ENCODE results near the gene EGR4. TPM values are rescaled to one million over a fixed set of nuclear protein-coding genes. Genes with fewer than 3 reads are reported as not detected.

Gene EGR4
- total and polyA plus RNA-seq, 7 experiments from 2014 or later: 0.15 to 0.16 (median 0.15) TPM; not detected in 4

- peaks cover 0 to 11% (median 5%) of the 10 kb centered on the region in 5 donors for H3K36me3 Mint-ChIP-seq
- intact Hi-C loops (cut with micrococcal nuclease): no loop called here
- H3K4me3 Mint-ChIP-seq: peak overlapping the region in 2 of 10 donors; percentile 1 to 12
- H3K27me3 Mint-ChIP-seq: no peaks in the 10 kb centered on the region
- peaks cover 23 to 34% (median 26%) of the 10 kb centered on the region in 7 donors for H3K4me1 Mint-ChIP-seq
- H3K4me3 ChIP-seq (ENCODE audit: low read length): no peak overlapping the region
- ChIA-PET CTCF (no interaction called here), POLR2A (interaction anchor here (0.5 kb wide), 1 partner anchor 1935 kb away, joined by 3 read pairs; the partner anchor contains the start of gene ZNF638)
- no peaks in the 10 kb centered on the region for H3K27me3 ChIP-seq (ENCODE audit: control insufficient read depth in 2 of 2, insufficient read depth in 2 of 2, low read length in 2 of 2)
- peaks cover 0 to 3% (median 0%) of the 10 kb centered on the region in 11 donors for H3K9me3 Mint-ChIP-seq
- no peak overlapping the region for H3K27ac ChIP-seq (ENCODE audit: low read depth, low read length)
- peaks cover 0 to 12% of the 10 kb centered on the region in 2 donors for H3K4me1 ChIP-seq (ENCODE audit: control insufficient read depth in 2 of 2, insufficient read depth in 2 of 2, low read length in 2 of 2)
- no peak for ATAC-seq
- H3K27ac Mint-ChIP-seq: peak overlapping the region in 2 of 9 donors; percentile 2 to 4
- no peak for DNase-seq
- no peaks in the 10 kb centered on the region for H3K9me3 ChIP-seq (ENCODE audit: control insufficient read depth in 2 of 3, low read length in 3 of 3)
- H3K36me3 ChIP-seq (ENCODE audit: control insufficient read depth in 2 of 3, insufficient read depth in 3 of 3, low read length in 3 of 3): peaks cover 0 to 27% (median 0%) of the 10 kb centered on the region in 3 experiments
Measured at GRCh38 chr2:73267008-73267407, 26.3 kb downstream of the EGR4 start.

GRCh38 chr2:73266061-73266901, 27.1 kb downstream of the EGR4 start:
- CTCF ChIA-PET: no interaction called here

GRCh38 chr2:73265298-73266060, 27.9 kb downstream of the EGR4 start:
- Histone ChIP-seq H3K9me3 (ENCODE audit: control insufficient read depth in 2 of 3, low read length in 3 of 3) (no peaks in the 10 kb centered on the region), H3K27ac (ENCODE audit: low read depth, low read length) (no peak overlapping the region), H3K4me1 (ENCODE audit: control insufficient read depth in 2 of 2, insufficient read depth in 2 of 2, low read length in 2 of 2) (peaks cover 0 to 12% of the 10 kb centered on the region in 2 donors), H3K36me3 (ENCODE audit: control insufficient read depth in 2 of 3, insufficient read depth in 3 of 3, low read length in 3 of 3) (peaks cover 0 to 33% (median 0%) of the 10 kb centered on the region in 3 experiments), H3K27me3 (ENCODE audit: control insufficient read depth in 2 of 2, insufficient read depth in 2 of 2, low read length in 2 of 2) (no peaks in the 10 kb centered on the region), H3K4me3 (ENCODE audit: low read length) (no peak overlapping the region)
- no peak overlapping the region for H3K4me3 Mint-ChIP-seq
- ChIA-PET CTCF (no interaction called here), POLR2A (no interaction called here)
- DNase-seq (no peak), ATAC-seq (no peak)
- peaks cover 0 to 9% (median 5%) of the 10 kb centered on the region in 5 donors for H3K36me3 Mint-ChIP-seq
- peak overlapping the region in 1 of 9 donors; percentile 70 for H3K27ac Mint-ChIP-seq
- intact Hi-C loops (cut with micrococcal nuclease): no loop called here
- H3K27me3 Mint-ChIP-seq: no peaks in the 10 kb centered on the region
- H3K4me1 Mint-ChIP-seq: peaks cover 18 to 27% (median 23%) of the 10 kb centered on the region in 7 donors
- peaks cover 0 to 3% (median 0%) of the 10 kb centered on the region in 11 donors for H3K9me3 Mint-ChIP-seq

More at GRCh38 chr2:73266061-73266901, 27.1 kb downstream of the EGR4 start:
- H3K4me3 Mint-ChIP-seq: peak overlapping the region in 1 of 10 donors; percentile 12
- peaks cover 0 to 11% (median 5%) of the 10 kb centered on the region in 5 donors for H3K36me3 Mint-ChIP-seq
- H3K9me3 Mint-ChIP-seq: peaks cover 0 to 3% (median 0%) of the 10 kb centered on the region in 11 donors
- intact Hi-C loops (cut with micrococcal nuclease): no loop called here
- Histone ChIP-seq H3K27me3 (ENCODE audit: control insufficient read depth in 2 of 2, insufficient read depth in 2 of 2, low read length in 2 of 2) (no peaks in the 10 kb centered on the region), H3K36me3 (ENCODE audit: control insufficient read depth in 2 of 3, insufficient read depth in 3 of 3, low read length in 3 of 3) (peaks cover 0 to 30% (median 0%) of the 10 kb centered on the region in 3 experiments), H3K4me3 (ENCODE audit: low read length) (no peak overlapping the region), H3K27ac (ENCODE audit: low read depth, low read length) (no peak overlapping the region), H3K4me1 (ENCODE audit: control insufficient read depth in 2 of 2, insufficient read depth in 2 of 2, low read length in 2 of 2) (peaks cover 0 to 12% of the 10 kb centered on the region in 2 donors), H3K9me3 (ENCODE audit: control insufficient read depth in 2 of 3, low read length in 3 of 3) (no peaks in the 10 kb centered on the region)
- peak overlapping the region in 2 of 9 donors; percentile 4 to 70 for H3K27ac Mint-ChIP-seq
- ATAC-seq (no peak), DNase-seq (no peak)
- H3K4me1 Mint-ChIP-seq: peaks cover 23 to 34% (median 26%) of the 10 kb centered on the region in 7 donors
- H3K27me3 Mint-ChIP-seq: no peaks in the 10 kb centered on the region
- POLR2A ChIA-PET: no interaction called here

GRCh38 chr2:73264783-73265182, 28.6 kb downstream of the EGR4 start:
- H3K4me1 ChIP-seq (ENCODE audit: control insufficient read depth in 2 of 2, insufficient read depth in 2 of 2, low read length in 2 of 2): peaks cover 0 to 12% of the 10 kb centered on the region in 2 donors
- H3K9me3 ChIP-seq (ENCODE audit: control insufficient read depth in 2 of 3, low read length in 3 of 3): no peaks in the 10 kb centered on the region
- DNase-seq (no peak), ATAC-seq (no peak)
- POLR2A ChIA-PET: no interaction called here
- H3K36me3 Mint-ChIP-seq: peaks cover 0 to 9% (median 5%) of the 10 kb centered on the region in 5 donors
- H3K27ac Mint-ChIP-seq: no peak overlapping the region
- peaks cover 0 to 3% (median 0%) of the 10 kb centered on the region in 11 donors for H3K9me3 Mint-ChIP-seq
- no peak overlapping the region for H3K4me3 ChIP-seq (ENCODE audit: low read length)
- intact Hi-C loops (cut with micrococcal nuclease): no loop called here
- peaks cover 13 to 22% (median 19%) of the 10 kb centered on the region in 7 donors for H3K4me1 Mint-ChIP-seq
- peaks cover 0 to 39% (median 0%) of the 10 kb centered on the region in 3 experiments for H3K36me3 ChIP-seq (ENCODE audit: control insufficient read depth in 2 of 3, insufficient read depth in 3 of 3, low read length in 3 of 3)
- CTCF ChIA-PET: no interaction called here
- no peaks in the 10 kb centered on the region for H3K27me3 ChIP-seq (ENCODE audit: control insufficient read depth in 2 of 2, insufficient read depth in 2 of 2, low read length in 2 of 2)
- no peak overlapping the region for H3K27ac ChIP-seq (ENCODE audit: low read depth, low read length)
- no peak overlapping the region for H3K4me3 Mint-ChIP-seq
- H3K27me3 Mint-ChIP-seq: no peaks in the 10 kb centered on the region

GRCh38 chr2:73264332-73264606, 29.1 kb downstream of the EGR4 start:
- Mint-ChIP-seq H3K36me3 (peaks cover 0 to 9% (median 5%) of the 10 kb centered on the region in 5 donors), H3K4me1 (peaks cover 11 to 20% (median 18%) of the 10 kb centered on the region in 7 donors), H3K27me3 (no peaks in the 10 kb centered on the region), H3K4me3 (no peak overlapping the region), H3K9me3 (peaks cover 0 to 3% (median 0%) of the 10 kb centered on the region in 11 donors), H3K27ac (no peak overlapping the region)
- Histone ChIP-seq H3K36me3 (ENCODE audit: control insufficient read depth in 2 of 3, insufficient read depth in 3 of 3, low read length in 3 of 3) (peaks cover 0 to 45% (median 0%) of the 10 kb centered on the region in 3 experiments), H3K27me3 (ENCODE audit: control insufficient read depth in 2 of 2, insufficient read depth in 2 of 2, low read length in 2 of 2) (no peaks in the 10 kb centered on the region), H3K9me3 (ENCODE audit: control insufficient read depth in 2 of 3, low read length in 3 of 3) (no peaks in the 10 kb centered on the region), H3K27ac (ENCODE audit: low read depth, low read length) (no peak overlapping the region), H3K4me1 (ENCODE audit: control insufficient read depth in 2 of 2, insufficient read depth in 2 of 2, low read length in 2 of 2) (peaks cover 0 to 12% of the 10 kb centered on the region in 2 donors), H3K4me3 (ENCODE audit: low read length) (no peak overlapping the region)
- CTCF ChIA-PET: no interaction called here
- intact Hi-C loops (cut with micrococcal nuclease): no loop called here
- DNase-seq (no peak), ATAC-seq (no peak)
- POLR2A ChIA-PET: no interaction called here

GRCh38 chr2:73263540-73264331, 29.6 kb downstream of the EGR4 start:
- Histone ChIP-seq H3K27me3 (ENCODE audit: control insufficient read depth in 2 of 2, insufficient read depth in 2 of 2, low read length in 2 of 2) (no peaks in the 10 kb centered on the region), H3K36me3 (ENCODE audit: control insufficient read depth in 2 of 3, insufficient read depth in 3 of 3, low read length in 3 of 3) (peaks cover 0 to 50% (median 0%) of the 10 kb centered on the region in 3 experiments), H3K4me3 (ENCODE audit: low read length) (no peak overlapping the region), H3K9me3 (ENCODE audit: control insufficient read depth in 2 of 3, low read length in 3 of 3) (no peaks in the 10 kb centered on the region), H3K4me1 (ENCODE audit: control insufficient read depth in 2 of 2, insufficient read depth in 2 of 2, low read length in 2 of 2) (peaks cover 0 to 9% of the 10 kb centered on the region in 2 donors), H3K27ac (ENCODE audit: low read depth, low read length) (no peak overlapping the region)
- no peak overlapping the region for H3K4me3 Mint-ChIP-seq
- intact Hi-C loops (cut with micrococcal nuclease): no loop called here
- no peak for DNase-seq
- no peaks in the 10 kb centered on the region for H3K27me3 Mint-ChIP-seq
- peaks cover 11 to 22% (median 19%) of the 10 kb centered on the region in 7 donors for H3K4me1 Mint-ChIP-seq
- ATAC-seq: no peak
- CTCF ChIA-PET: no interaction called here
- H3K9me3 Mint-ChIP-seq: peaks cover 0 to 3% (median 0%) of the 10 kb centered on the region in 11 donors
- H3K36me3 Mint-ChIP-seq: peaks cover 0 to 9% (median 5%) of the 10 kb centered on the region in 5 donors
- H3K27ac Mint-ChIP-seq: no peak overlapping the region
- POLR2A ChIA-PET: no interaction called here
